Keratinocyte (primary cell): ENCODE data around the gene ZNF605. TPM values are rescaled to one million over a fixed set of nuclear protein-coding genes. Genes with fewer than 3 reads are reported as not detected.

Source experiments
- DNase-seq: peaks from one replicate; pipeline ENCODE4 v3.0.0-alpha.2; 2011; ENCODE audit warnings: low read depth, missing footprints, low spot score
- FAIRE-seq: peaks from 2 replicates; lab custom pipeline; 2011; peaks lifted over from hg19 to GRCh38; lab: Jason Lieb, UNC
- H2AFZ ChIP-seq: 2 replicates; pipeline ENCODE4 v1.6.0; 2012; ENCODE audit warnings: low read length, control low read depth, inconsistent platforms; ENCODE audit not compliant: control insufficient read depth
- H3K27ac ChIP-seq: 2 replicates; pipeline ENCODE4 v1.5.1; 2011; ENCODE audit warnings: low read length; ENCODE audit not compliant: control insufficient read depth, insufficient read depth
- H3K27me3 ChIP-seq: 3 replicates; pipeline ENCODE4 v1.6.0; 2011; ENCODE audit warnings: low read length; ENCODE audit not compliant: control insufficient read depth, insufficient read depth; ENCODE audit errors: extremely low read depth
- H3K36me3 ChIP-seq, 2 experiments: 2 replicates in 1 of 2; 3 replicates in 1 of 2; pipeline ENCODE4 v1.5.1; 2011; ENCODE audit warnings: low read length in 2 of 2, mild to moderate bottlenecking in 1 of 2; ENCODE audit not compliant: control insufficient read depth in 2 of 2, insufficient read depth in 2 of 2; ENCODE audit errors: extremely low read depth in 1 of 2
- H3K4me1 ChIP-seq: 3 replicates; pipeline ENCODE4 v1.5.1; 2011; ENCODE audit warnings: low read length; ENCODE audit not compliant: control insufficient read depth, insufficient read depth; ENCODE audit errors: extremely low read depth
- H3K4me2 ChIP-seq: 3 replicates; pipeline ENCODE4 v1.6.0; 2011; ENCODE audit warnings: low read depth, low read length; ENCODE audit not compliant: control insufficient read depth, insufficient read depth; ENCODE audit errors: extremely low read depth
- H3K4me3 ChIP-seq, 3 experiments: fragments of 200-600 bp in 1 of 3; sonication (generic) in 1 of 3; 2 replicates in 2 of 3; 3 replicates in 1 of 3; pipeline ENCODE4 v1.5.1; 2011 to 2016; ENCODE audit warnings: low read length in 3 of 3, mild to moderate bottlenecking in 3 of 3, control low read depth in 2 of 3, inconsistent platforms in 1 of 3, low read depth in 1 of 3, mixed read lengths in 1 of 3, mixed run types in 1 of 3, moderate library complexity in 1 of 3; ENCODE audit not compliant: control insufficient read depth in 2 of 3, insufficient read depth in 2 of 3; ENCODE audit errors: extremely low read depth in 1 of 3
- H3K79me2 ChIP-seq: 2 replicates; pipeline ENCODE4 v1.6.0; 2012; ENCODE audit warnings: low read length; ENCODE audit not compliant: control insufficient read depth, insufficient read depth
- H3K9ac ChIP-seq: 3 replicates; pipeline ENCODE4 v1.6.0; 2011; ENCODE audit warnings: low read length; ENCODE audit not compliant: control insufficient read depth, insufficient read depth; ENCODE audit errors: extremely low read depth
- H3K9me1 ChIP-seq: 3 replicates; pipeline ENCODE4 v1.6.0; 2011; ENCODE audit warnings: low read length; ENCODE audit not compliant: control insufficient read depth, insufficient read depth; ENCODE audit errors: extremely low read depth
- H3K9me3 ChIP-seq: 2 replicates; pipeline ENCODE4 v1.5.1; 2012; ENCODE audit warnings: low read depth, low read length; ENCODE audit not compliant: control insufficient read depth
- H4K20me1 ChIP-seq: 3 replicates; pipeline ENCODE4 v1.6.0; 2011; ENCODE audit warnings: low read length; ENCODE audit not compliant: control insufficient read depth, insufficient read depth; ENCODE audit errors: extremely low read depth
- CTCF ChIP-seq, 3 experiments: IDR thresholded peaks in 1 of 3; conservative IDR thresholded peaks in 1 of 3; optimal IDR thresholded peaks in 1 of 3; 2 replicates in 2 of 3; 3 replicates in 1 of 3; pipeline versions ENCODE3 to v1.5.1; 2011; ENCODE audit warnings: low read length in 3 of 3, mild to moderate bottlenecking in 3 of 3, moderate library complexity in 2 of 3, control low read depth in 1 of 3, inconsistent platforms in 1 of 3; ENCODE audit not compliant: insufficient read depth in 2 of 3; ENCODE audit errors: extremely low read depth in 1 of 3
- EZH2 ChIP-seq: IDR thresholded peaks from one replicate; pipeline ENCODE4 v1.6.1; 2012; ENCODE audit warnings: inconsistent platforms, mild to moderate bottlenecking, low read length, moderate library complexity
- dilution Hi-C: fragments of 300-500 bp; cut with MboI; formaldehyde crosslinking; loops from one replicate; pipeline ENCODE4 v1.7.0; 2020; ENCODE audit warnings: low sequenced_read_pairs; ENCODE audit not compliant: extremely low pct_ligation_motif_present
- polyA plus RNA-seq, 5 experiments: library from polyadenylated mRNA; depleted of rRNA in 3 of 5; stranded (reverse) in 3 of 5; stranded (forward) in 1 of 5; unstranded in 1 of 5; fragments of >200 nt; gene quantifications; 1 replicate in 1 of 5; 2 replicates in 3 of 5; 3 replicates in 1 of 5; pipeline versions ENCODE4 v1.2.1 to v1.2.3, GENCODE V29; 2011 to 2012; ENCODE audit warnings: missing spikeins in 2 of 5, low read depth in 1 of 5, low replicate concordance in 1 of 5

ZNF605 gene
- polyA plus RNA-seq, 1 donor (not counting 4 experiments of a cell fraction or from before 2014, with no cell fraction given), result 12.5 TPM

- Histone ChIP-seq H3K79me2 (no peaks in the 10 kb centered on the region), H3K9ac (no peak overlapping the region), H3K27me3 (no peaks in the 10 kb centered on the region), H3K9me1 (no peaks in the 10 kb centered on the region), H3K4me2 (no peak overlapping the region), H2AFZ (no peak overlapping the region), H4K20me1 (no peaks in the 10 kb centered on the region), H3K27ac (no peak overlapping the region), H3K4me1 (no peaks in the 10 kb centered on the region), H3K4me3 (no peak overlapping the region), H3K9me3 (no peaks in the 10 kb centered on the region), H3K36me3 (peaks cover 29 to 41% of the 10 kb centered on the region in 2 experiments)
- FAIRE-seq, result no peak
- no peak for TF ChIP-seq CTCF (optimal IDR thresholded peaks at IDR 0.05 in 1 of 3, IDR thresholded peaks at IDR 0.05 in 1 of 3, conservative IDR thresholded peaks at IDR 0.05 in 1 of 3; ENCODE audit: extremely low read depth in 1 of 3, insufficient read depth in 2 of 3, low read length in 3 of 3)
- no peak for TF ChIP-seq EZH2
- no peak for DNase-seq
- dilution Hi-C loops, result no loop called here
These were observed 82.4 kb downstream of the ZNF605 start for GRCh38 chr12:132873724-132874123.

- Histone ChIP-seq H3K27ac (no peak overlapping the region), H4K20me1 (no peaks in the 10 kb centered on the region), H3K9me3 (no peaks in the 10 kb centered on the region), H2AFZ (no peak overlapping the region), H3K4me1 (no peaks in the 10 kb centered on the region), H3K4me3 (no peak overlapping the region), H3K9ac (no peak overlapping the region), H3K9me1 (no peaks in the 10 kb centered on the region), H3K79me2 (no peaks in the 10 kb centered on the region), H3K27me3 (no peaks in the 10 kb centered on the region), H3K36me3 (peaks cover 31 to 40% of the 10 kb centered on the region in 2 experiments), H3K4me2 (no peak overlapping the region)
- TF ChIP-seq EZH2 (no peak), CTCF (optimal IDR thresholded peaks at IDR 0.05 in 1 of 3, IDR thresholded peaks at IDR 0.05 in 1 of 3, conservative IDR thresholded peaks at IDR 0.05 in 1 of 3; ENCODE audit: extremely low read depth in 1 of 3, insufficient read depth in 2 of 3, low read length in 3 of 3) (no peak)
- dilution Hi-C loops, result no loop called here
- DNase-seq, result no peak
- no peak for FAIRE-seq
These were observed 83.1 kb downstream of the ZNF605 start for GRCh38 chr12:132872975-132873421.
